ENCODE measurements around the gene KIN. TPM values are rescaled to one million over a fixed set of nuclear protein-coding genes. Genes with fewer than 3 reads are reported as not detected.
"Not testable (repeated sequence)": the region's sequence is repeated elsewhere in the genome, so short reads cannot be mapped to it uniquely, and the experiment has no call there.

KIN gene, protein sequence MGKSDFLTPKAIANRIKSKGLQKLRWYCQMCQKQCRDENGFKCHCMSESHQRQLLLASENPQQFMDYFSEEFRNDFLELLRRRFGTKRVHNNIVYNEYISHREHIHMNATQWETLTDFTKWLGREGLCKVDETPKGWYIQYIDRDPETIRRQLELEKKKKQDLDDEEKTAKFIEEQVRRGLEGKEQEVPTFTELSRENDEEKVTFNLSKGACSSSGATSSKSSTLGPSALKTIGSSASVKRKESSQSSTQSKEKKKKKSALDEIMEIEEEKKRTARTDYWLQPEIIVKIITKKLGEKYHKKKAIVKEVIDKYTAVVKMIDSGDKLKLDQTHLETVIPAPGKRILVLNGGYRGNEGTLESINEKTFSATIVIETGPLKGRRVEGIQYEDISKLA
- total RNA-seq: 10 to 100 TPM; 10.5 to 11.0 TPM

DNA sequence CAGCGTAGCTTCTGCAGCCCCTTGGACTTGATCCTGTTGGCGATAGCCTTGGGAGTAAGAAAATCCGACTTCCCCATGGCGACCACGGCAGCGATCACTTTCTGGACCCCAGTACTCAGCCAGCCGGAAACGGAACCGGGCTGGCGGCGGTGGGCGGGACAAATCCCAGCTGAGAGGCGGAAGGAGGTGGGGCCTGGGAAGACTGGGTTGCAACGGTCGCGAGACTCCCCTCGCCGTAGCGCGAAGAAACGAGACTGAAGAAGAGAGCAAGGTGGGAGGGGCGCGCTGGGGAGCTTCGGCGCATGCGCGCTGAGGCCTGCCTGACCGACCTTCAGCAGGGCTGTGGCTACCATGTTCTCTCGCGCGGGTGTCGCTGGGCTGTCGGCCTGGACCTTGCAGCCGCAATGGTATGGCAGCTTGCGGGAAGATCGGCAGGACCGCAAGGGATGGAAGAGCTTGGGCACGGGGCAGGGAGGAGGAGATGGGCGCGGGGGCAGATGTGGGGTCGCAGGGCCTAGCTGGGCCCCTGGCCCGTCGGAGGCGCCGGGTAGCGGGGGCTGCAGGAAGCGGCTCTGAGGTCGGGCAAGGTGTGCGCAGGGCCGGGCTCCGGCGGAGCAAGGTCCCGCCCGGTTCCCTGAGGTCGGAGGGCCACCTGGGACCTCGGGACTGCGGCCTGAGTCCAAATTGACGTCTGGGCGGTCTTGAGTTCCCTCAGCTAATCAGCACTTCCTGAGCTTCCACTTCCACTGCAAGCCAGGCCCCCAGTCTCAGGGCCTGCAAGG is at the start of gene KIN, which contains the start of gene ATP5F1C:
KIN (minus strand) TSS at position 137 of the 782 bp plus-strand sequence; CDS start at position 77, 60 bp downstream.
ATP5F1C (plus strand) TSS at position 321 of the 782 bp plus-strand sequence; CDS start at position 352, 31 bp downstream.
- Mint-ChIP-seq H3K36me3 (ENCODE audit: low read depth) (peaks cover 38% of the 10 kb centered on the region), H3K27me3 (no peaks in the 10 kb centered on the region), H3K4me3 (no peak within 1 kb of the TSS), H3K27ac (no peak within 1 kb of the TSS), H3K9me3 (no peaks in the 10 kb centered on the region), H3K4me1 (peaks cover 29% of the 10 kb centered on the region)
- ATAC-seq (replicated peaks): peak; percentile 97

DNA sequence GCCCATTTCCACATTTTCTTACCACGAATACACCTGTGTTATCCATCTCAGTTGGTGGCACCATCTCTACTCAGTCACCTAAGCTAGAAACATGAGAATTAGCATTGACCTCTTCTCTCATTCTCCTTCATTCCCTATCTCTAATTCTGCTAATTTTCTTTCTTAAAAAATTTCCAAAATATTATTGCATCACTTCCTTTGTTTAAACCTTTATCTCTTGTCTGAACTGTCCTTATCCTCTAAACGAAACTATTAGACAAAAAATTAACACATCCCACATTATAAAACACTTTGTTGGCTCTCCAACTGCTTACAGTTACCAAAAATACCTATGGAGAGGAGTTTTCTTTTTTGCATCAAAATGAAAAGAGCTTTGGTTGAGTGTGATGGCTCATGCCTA is 48.8 kb upstream of the KIN start:
- Mint-ChIP-seq H3K27me3 (no peaks in the 10 kb centered on the region), H3K36me3 (ENCODE audit: low read depth) (peaks cover 50% of the 10 kb centered on the region), H3K4me3 (no peak overlapping the region), H3K27ac (no peak overlapping the region), H3K4me1 (no peaks in the 10 kb centered on the region), H3K9me3 (no peaks in the 10 kb centered on the region)
- ATAC-seq (replicated peaks): no peak

DNA sequence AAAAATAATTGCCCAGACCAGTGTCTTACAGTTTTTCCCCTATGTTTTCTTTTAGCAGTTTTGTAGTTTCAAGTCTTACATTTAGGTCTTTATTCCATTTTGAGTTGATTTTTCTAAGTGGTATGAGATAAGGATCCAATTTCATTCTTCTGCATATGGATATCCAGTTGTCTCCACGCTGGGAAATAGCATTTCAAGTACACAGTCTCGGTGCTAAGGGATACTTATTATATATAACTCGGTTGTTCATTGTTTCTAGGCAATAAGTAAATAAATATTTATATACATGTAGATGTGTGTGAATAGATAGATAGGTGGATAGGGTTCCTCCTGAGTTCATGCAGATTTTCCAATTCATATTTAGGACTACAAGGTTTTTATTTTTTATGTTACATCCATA is 46.5 kb upstream of the KIN start:
- no peak for ATAC-seq (replicated peaks)
- Mint-ChIP-seq H3K4me3 (no peak overlapping the region), H3K36me3 (ENCODE audit: low read depth) (peaks cover 49% of the 10 kb centered on the region), H3K27me3 (no peaks in the 10 kb centered on the region), H3K27ac (no peak overlapping the region), H3K9me3 (no peaks in the 10 kb centered on the region), H3K4me1 (peaks cover 7% of the 10 kb centered on the region)

DNA sequence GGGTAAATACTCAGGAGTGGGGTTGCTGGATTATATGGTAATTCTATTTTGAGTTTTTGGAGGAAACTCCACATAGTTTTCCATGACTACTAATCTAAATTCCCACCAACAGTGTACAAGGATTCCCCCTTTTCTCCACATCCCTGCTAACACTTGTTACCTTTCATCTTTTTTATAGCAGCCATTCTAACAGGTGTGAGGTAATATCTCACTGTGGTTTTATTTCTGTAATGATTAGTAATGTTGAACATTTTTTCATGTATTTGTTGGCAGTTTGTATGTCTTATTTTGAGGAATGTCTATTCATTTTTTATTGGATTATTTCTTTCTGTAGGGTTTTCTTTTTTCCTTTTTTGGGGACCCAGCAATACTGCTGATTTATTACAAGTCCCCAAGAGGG is 45.4 kb upstream of the KIN start:
- no peak for ATAC-seq (replicated peaks)
- Mint-ChIP-seq H3K9me3 (no peaks in the 10 kb centered on the region), H3K4me1 (peaks cover 13% of the 10 kb centered on the region), H3K27me3 (no peaks in the 10 kb centered on the region), H3K4me3 (no peak overlapping the region), H3K36me3 (ENCODE audit: low read depth) (peaks cover 53% of the 10 kb centered on the region), H3K27ac (no peak overlapping the region)

DNA sequence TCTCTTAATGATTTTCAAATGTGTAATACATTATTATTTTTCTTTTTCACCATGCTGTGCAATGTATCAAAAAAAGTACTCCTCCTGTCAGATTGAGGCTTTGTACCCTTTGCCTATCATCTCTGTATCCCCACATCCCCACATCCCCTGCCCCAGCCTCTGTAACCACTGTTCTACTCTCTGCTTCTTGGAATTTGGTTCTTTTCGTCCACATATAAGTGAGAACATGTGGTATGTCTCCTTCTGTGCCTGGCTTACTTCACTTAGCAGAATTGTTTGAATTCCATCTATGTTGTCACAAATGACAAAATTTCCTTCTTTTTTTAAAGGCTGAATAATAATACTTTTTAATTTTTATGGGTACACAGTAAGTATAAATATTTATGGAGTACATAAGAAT is 44.3 kb upstream of the KIN start:
- Mint-ChIP-seq H3K27ac (no peak overlapping the region), H3K4me3 (no peak overlapping the region), H3K9me3 (no peaks in the 10 kb centered on the region), H3K4me1 (peaks cover 16% of the 10 kb centered on the region), H3K27me3 (no peaks in the 10 kb centered on the region), H3K36me3 (ENCODE audit: low read depth) (peaks cover 61% of the 10 kb centered on the region)
- no peak for ATAC-seq (replicated peaks)

DNA sequence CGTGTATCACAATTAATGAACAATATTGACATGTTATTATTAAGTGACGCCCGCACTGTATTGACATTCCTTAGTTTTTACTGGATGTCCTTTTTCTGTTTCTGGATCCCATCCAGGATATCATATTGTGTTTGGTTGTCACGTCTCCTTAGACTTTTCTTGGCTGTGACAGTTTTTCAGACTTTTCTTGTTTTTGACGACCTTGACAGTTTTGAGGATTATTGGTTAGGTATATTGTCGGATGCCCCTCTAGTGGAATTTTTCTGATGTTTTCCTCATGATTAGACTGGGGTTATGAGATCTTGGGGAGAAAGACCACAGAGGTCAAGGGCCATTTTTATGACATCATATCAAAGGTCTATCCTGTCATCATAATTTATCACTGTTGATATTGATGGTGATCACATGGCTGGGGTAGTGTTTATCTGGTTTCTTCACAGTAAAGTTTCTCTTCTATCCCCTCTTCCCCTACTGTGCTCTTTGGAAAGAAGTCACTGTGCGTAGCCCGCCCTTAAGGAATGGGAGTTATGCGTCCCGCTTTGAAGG is 41.6 kb upstream of the KIN start:
- peaks cover 16% of the 10 kb centered on the region for H3K4me1 Mint-ChIP-seq
- H3K27me3 Mint-ChIP-seq: no peaks in the 10 kb centered on the region
- no peak for ATAC-seq (replicated peaks)
- no peak overlapping the region for H3K27ac Mint-ChIP-seq
- H3K36me3 Mint-ChIP-seq (ENCODE audit: low read depth): peaks cover 63% of the 10 kb centered on the region
- no peaks in the 10 kb centered on the region for H3K9me3 Mint-ChIP-seq
- no peak overlapping the region for H3K4me3 Mint-ChIP-seq

DNA sequence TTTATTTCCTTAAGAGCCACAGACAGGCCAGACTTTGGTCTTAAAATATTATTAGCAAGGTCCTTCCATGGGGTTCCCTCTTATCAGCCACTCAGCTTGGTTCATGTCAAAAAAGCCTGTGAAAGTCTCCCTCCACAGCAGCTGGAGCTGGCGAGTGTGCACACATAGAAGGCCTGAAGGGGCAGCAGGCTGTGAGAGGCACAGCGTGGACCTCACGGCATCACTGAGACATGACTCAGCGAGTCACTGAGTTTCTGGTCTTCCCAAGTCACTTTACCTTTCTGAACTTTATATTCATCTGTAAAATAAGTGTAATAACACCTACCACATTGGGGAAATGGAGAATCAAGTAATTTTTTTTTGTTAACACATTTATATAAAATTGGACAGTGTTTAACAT is 39.2 kb upstream of the KIN start:
- no peak overlapping the region for H3K27ac Mint-ChIP-seq
- ATAC-seq (replicated peaks): no peak
- H3K4me3 Mint-ChIP-seq: no peak overlapping the region
- H3K27me3 Mint-ChIP-seq: no peaks in the 10 kb centered on the region
- H3K4me1 Mint-ChIP-seq: peaks cover 16% of the 10 kb centered on the region
- H3K9me3 Mint-ChIP-seq: no peaks in the 10 kb centered on the region
- H3K36me3 Mint-ChIP-seq (ENCODE audit: low read depth): peaks cover 81% of the 10 kb centered on the region

DNA sequence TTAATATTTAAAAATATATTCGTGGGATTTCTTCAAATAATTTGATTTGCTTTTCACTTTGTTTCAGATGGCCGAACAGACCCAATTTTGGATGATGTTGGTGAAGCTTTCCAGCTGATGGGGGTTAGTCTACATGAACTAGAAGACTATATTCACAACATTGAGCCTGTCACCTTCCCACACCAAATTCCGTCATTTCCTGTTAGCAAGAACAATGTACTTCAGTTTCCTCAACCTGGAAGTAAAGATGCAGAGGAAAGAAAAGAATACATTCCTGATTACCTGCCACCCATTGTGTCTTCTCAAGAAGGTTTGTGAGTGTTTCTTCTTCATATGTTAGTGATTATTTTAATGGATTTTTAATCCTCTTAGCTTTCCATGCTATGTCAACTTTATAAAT is 36.5 kb upstream of the KIN start:
- H3K4me1 Mint-ChIP-seq: peaks cover 24% of the 10 kb centered on the region
- no peak overlapping the region for H3K27ac Mint-ChIP-seq
- H3K27me3 Mint-ChIP-seq: no peaks in the 10 kb centered on the region
- H3K4me3 Mint-ChIP-seq: no peak overlapping the region
- H3K9me3 Mint-ChIP-seq: no peaks in the 10 kb centered on the region
- ATAC-seq (replicated peaks): no peak
- peaks cover 71% of the 10 kb centered on the region for H3K36me3 Mint-ChIP-seq (ENCODE audit: low read depth)

DNA sequence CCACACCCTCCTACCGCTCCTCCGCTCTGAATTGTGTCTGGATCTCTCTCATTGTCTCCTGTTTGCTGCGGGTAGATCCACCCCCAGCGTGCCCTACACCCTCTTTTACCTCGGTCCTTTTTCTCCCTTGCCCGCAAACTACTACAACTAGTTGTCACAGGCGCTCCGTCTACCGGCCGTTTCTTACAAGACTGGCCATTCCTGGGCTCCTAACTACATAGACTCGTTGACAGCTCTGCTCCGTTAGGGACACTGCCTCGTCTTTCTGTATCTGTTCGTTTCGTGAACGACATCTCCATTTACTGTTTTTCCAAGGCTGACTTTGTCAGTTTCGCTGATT is 31.3 kb upstream of the KIN start:
- Mint-ChIP-seq H3K36me3 (ENCODE audit: low read depth) (peaks cover 32% of the 10 kb centered on the region), H3K27ac (peak overlapping the region; percentile 96), H3K9me3 (no peaks in the 10 kb centered on the region), H3K27me3 (peaks cover 5% of the 10 kb centered on the region), H3K4me1 (peaks cover 22% of the 10 kb centered on the region), H3K4me3 (peak overlapping the region; percentile 98)
- ATAC-seq (replicated peaks): peak; percentile 35

DNA sequence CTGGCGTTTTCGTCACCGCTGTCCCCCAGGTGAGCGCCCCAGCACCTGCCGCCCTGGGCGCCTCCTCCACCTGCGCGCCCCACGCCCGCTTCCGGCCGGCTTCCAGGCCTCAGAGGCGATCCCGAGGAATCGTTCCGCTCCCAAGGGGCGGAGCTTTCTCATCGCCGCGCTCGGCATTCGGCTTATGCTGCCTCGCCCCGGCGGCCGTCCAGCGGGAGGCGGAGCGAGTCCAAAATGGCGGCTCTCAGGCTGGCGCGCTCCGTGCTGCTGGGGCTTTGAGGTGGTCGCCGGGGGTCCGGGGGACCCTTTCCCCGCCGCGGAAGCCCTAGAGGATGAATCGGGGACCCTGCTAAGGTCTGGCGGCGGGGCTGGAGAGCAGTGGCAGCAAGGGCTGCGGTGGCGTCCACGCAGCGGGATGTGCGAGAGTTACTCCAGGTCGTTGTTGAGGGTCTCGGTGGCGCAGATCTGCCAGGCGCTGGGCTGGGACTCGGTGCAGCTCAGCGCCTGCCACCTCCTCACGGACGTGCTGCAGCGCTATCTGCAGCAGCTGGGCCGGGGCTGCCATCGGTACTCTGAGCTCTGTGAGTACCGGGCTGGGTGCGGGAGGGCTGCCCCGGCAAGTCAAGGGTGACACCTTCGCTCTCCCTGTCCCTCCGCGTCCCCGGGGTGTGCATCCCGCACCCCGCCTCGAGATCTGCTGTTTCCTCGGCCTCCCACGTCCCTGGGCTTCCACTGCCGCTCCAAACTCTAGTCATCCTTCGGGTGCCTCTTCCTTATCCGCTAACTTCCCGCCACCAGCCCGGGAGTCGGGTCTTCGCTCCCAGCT is 30.7 kb upstream of the KIN start, which contains the start of gene TAF3:
TAF3 (plus strand) TSS at position 211 of the 826 bp plus-strand sequence; CDS start at position 416, 205 bp downstream.
- peak within 1 kb of the TSS; percentile 98 for H3K4me3 Mint-ChIP-seq
- H3K9me3 Mint-ChIP-seq: no peaks in the 10 kb centered on the region
- H3K4me1 Mint-ChIP-seq: peaks cover 22% of the 10 kb centered on the region
- peak; percentile 91 for ATAC-seq (replicated peaks)
- H3K27me3 Mint-ChIP-seq: peaks cover 5% of the 10 kb centered on the region
- H3K27ac Mint-ChIP-seq: peak within 1 kb of the TSS; percentile 96
- H3K36me3 Mint-ChIP-seq (ENCODE audit: low read depth): peaks cover 30% of the 10 kb centered on the region

DNA sequence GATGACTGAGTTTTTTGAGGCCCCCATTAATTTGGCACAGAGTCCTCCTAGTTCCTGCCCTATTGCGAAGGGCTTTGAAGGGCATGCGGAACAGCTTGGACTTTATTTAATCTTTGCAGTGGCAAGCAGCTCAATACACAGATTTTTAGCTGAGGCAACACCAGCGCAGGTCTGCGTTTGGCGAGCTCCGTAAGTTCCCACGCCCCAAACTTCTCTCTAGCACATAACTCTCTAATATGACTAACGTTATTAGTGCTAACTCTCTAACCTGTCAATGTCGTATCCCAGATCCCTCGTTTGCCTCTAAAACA is 30.1 kb upstream of the KIN start:
- Mint-ChIP-seq H3K4me3 (peak overlapping the region; percentile 98), H3K4me1 (peaks cover 22% of the 10 kb centered on the region), H3K9me3 (no peaks in the 10 kb centered on the region), H3K27me3 (peaks cover 5% of the 10 kb centered on the region), H3K27ac (peak overlapping the region; percentile 96), H3K36me3 (ENCODE audit: low read depth) (peaks cover 25% of the 10 kb centered on the region)
- ATAC-seq (replicated peaks): no peak

DNA sequence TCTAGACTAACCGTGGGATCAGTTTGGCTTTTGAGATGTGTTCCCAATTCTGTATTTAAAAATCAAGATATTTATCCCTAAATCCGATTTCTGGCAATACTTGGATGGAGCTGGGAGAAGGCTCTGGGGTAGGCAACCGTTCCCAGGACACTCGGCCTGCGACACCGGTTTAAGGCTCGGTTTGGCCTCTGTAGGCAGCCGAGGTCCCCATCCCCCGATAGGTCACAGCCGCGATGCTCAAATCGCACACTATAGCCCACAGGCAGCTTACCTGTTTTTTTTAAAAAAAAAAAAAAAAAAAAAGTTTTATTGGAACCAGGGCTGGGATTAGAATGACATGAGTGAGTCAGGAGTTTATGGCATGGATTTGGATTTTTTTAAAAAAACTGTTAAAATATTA is 29.8 kb upstream of the KIN start:
- Mint-ChIP-seq H3K9me3 (no peaks in the 10 kb centered on the region), H3K27ac (peak overlapping the region; percentile 96), H3K27me3 (peaks cover 5% of the 10 kb centered on the region), H3K36me3 (ENCODE audit: low read depth) (peaks cover 22% of the 10 kb centered on the region), H3K4me3 (peak overlapping the region; percentile 98), H3K4me1 (peaks cover 22% of the 10 kb centered on the region)
- no peak for ATAC-seq (replicated peaks)

DNA sequence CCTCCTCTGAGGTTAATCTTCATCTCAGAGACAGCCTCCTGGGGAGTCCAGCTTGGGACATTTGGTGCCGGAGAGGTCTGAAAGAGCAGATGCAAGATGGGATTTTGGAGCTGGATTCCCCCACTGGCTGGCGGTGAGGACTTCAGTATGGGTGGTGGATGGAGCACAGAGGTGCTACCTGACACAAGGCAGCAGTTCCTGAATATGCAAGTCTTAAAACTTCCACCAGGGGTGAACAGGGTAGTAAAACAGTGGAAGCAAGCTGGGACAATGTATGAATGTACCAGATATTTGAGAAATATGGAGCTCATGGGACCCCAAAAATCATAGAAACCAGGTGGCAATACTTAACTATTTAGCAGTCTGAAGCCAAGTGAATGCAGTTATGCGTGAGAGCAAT is 25.7 kb upstream of the KIN start:
- H3K4me3 Mint-ChIP-seq: no peak overlapping the region
- no peak overlapping the region for H3K27ac Mint-ChIP-seq
- ATAC-seq (replicated peaks): no peak
- H3K9me3 Mint-ChIP-seq: no peaks in the 10 kb centered on the region
- peaks cover 5% of the 10 kb centered on the region for H3K27me3 Mint-ChIP-seq
- H3K36me3 Mint-ChIP-seq (ENCODE audit: low read depth): peaks cover 4% of the 10 kb centered on the region
- H3K4me1 Mint-ChIP-seq: peaks cover 5% of the 10 kb centered on the region

DNA sequence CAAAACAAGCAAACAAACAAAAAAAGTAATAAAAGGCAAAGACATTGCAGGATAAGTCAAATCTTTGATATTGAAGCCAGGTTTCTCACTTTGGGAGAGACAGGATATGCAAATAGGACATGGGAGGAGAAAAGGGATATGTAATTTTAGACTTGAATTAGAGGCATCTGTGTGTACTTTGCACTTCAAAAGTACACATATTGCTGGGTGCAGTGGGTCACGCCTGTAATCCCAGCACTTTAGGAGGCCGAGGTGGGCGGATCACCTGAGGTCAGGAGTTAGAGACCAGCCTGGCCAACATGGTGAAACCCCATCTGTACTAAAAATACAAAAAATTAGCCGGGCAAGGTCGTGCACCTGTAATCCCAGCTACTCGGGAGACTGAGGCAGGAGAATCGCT is 23.9 kb upstream of the KIN start:
- H3K36me3 Mint-ChIP-seq (ENCODE audit: low read depth): peaks cover 20% of the 10 kb centered on the region
- not testable (repeated sequence) for H3K27ac Mint-ChIP-seq; H3K4me1 Mint-ChIP-seq; H3K4me3 Mint-ChIP-seq; ATAC-seq (replicated peaks); H3K27me3 Mint-ChIP-seq; H3K9me3 Mint-ChIP-seq

Measured in activated T-helper 17 cell treated with anti-CD3 and anti-CD28 coated beads, Interleukin-2, amount 50 U/mL, for 72 hours (primary cell).